LoVo (cell line): ENCODE data around the gene P4HA1.

ENCODE experiments used
- DNase-seq: peaks from one replicate; pipeline ENCODE4 v3.0.0-alpha.2; 2016; ENCODE audit warnings: low spot score

The P4HA1 gene

GRCh38 chr10:73093922-73094850 is 2.5 kb downstream of the P4HA1 start:
- DNase-seq: peak; percentile 8

GRCh38 chr10:73092830-73093229 is 3.8 kb downstream of the P4HA1 start:
- no peak for DNase-seq

GRCh38 chr10:73088304-73088703 is 8.4 kb downstream of the P4HA1 start:
- no peak for DNase-seq

- no peak for DNase-seq
Measured at GRCh38 chr10:73086816-73087215, 9.8 kb downstream of the P4HA1 start.

GRCh38 chr10:73084209-73084608 is 12.5 kb downstream of the P4HA1 start:
- no peak for DNase-seq

GRCh38 chr10:73083221-73083620 is 13.4 kb downstream of the P4HA1 start:
- DNase-seq: no peak

GRCh38 chr10:73079779-73080541 is 16.7 kb downstream of the P4HA1 start:
- no peak for DNase-seq

GRCh38 chr10:73076360-73077183 is 20.1 kb downstream of the P4HA1 start:
- no peak for DNase-seq

GRCh38 chr10:73075829-73076228 is 20.8 kb downstream of the P4HA1 start:
- DNase-seq: no peak

- no peak for DNase-seq
Measured at GRCh38 chr10:73073627-73074026, 23.0 kb downstream of the P4HA1 start.

- no peak for DNase-seq
Measured at GRCh38 chr10:73065441-73065840, 31.2 kb downstream of the P4HA1 start.

GRCh38 chr10:73061743-73062142 is 34.9 kb downstream of the P4HA1 start:
- no peak for DNase-seq

GRCh38 chr10:73060738-73061635 is 35.7 kb downstream of the P4HA1 start:
- DNase-seq: peak; percentile 46

- no peak for DNase-seq
Measured at GRCh38 chr10:73060173-73060572, 36.5 kb downstream of the P4HA1 start.

- no peak for DNase-seq
Measured at GRCh38 chr10:73058057-73058591, 38.5 kb downstream of the P4HA1 start.

- DNase-seq: no peak
Measured at GRCh38 chr10:73054286-73054685, 42.4 kb downstream of the P4HA1 start.

- no peak for DNase-seq
Measured at GRCh38 chr10:73053275-73053674, 43.4 kb downstream of the P4HA1 start.

- no peak for DNase-seq
Measured at GRCh38 chr10:73044378-73045285, 52.0 kb downstream of the P4HA1 start.

GRCh38 chr10:73043766-73044377 is 52.8 kb downstream of the P4HA1 start:
- DNase-seq: no peak
